Fibroblast of lung (primary cell): Measurements from ENCODE around the gene WIPI1. TPM values are rescaled to one million over a fixed set of nuclear protein-coding genes. Genes with fewer than 3 reads are reported as not detected.
"Not testable (repeated sequence)": the region's sequence is repeated elsewhere in the genome, so short reads cannot be mapped to it uniquely, and the experiment has no call there.

Experiments
- DNase-seq, 2 donors: peaks; one replicate each; pipeline versions ENCODE4 v3.0.0 to v3.0.0-alpha.2; 2010; ENCODE audit warnings: low read depth in 2 of 2
- H2AFZ ChIP-seq: 2 replicates; pipeline ENCODE4 v1.5.1; 2012; ENCODE audit warnings: low read length, control low read depth, inconsistent platforms
- H3K27ac ChIP-seq: 2 replicates; pipeline ENCODE4 v1.5.1; 2011; ENCODE audit warnings: low read length, control low read depth; ENCODE audit not compliant: insufficient read depth
- H3K27me3 ChIP-seq: 2 replicates; pipeline ENCODE4 v1.5.1; 2011; ENCODE audit warnings: mild to moderate bottlenecking, low read length; ENCODE audit not compliant: control insufficient read depth, insufficient read depth
- H3K36me3 ChIP-seq: 2 replicates; pipeline ENCODE4 v1.5.1; 2011; ENCODE audit warnings: low read length; ENCODE audit not compliant: control insufficient read depth, insufficient read depth
- H3K4me1 ChIP-seq: 2 replicates; pipeline ENCODE4 v1.5.1; 2011; ENCODE audit warnings: low read length; ENCODE audit not compliant: control insufficient read depth, insufficient read depth; ENCODE audit errors: extremely low read depth
- H3K4me2 ChIP-seq: 2 replicates; pipeline ENCODE4 v1.5.1; 2011; ENCODE audit warnings: low read length, control low read depth; ENCODE audit not compliant: insufficient read depth; ENCODE audit errors: extremely low read depth
- H3K4me3 ChIP-seq, 4 experiments: fragments of 200-600 bp in 1 of 4; sonication (generic) in 1 of 4; replicated peaks in 1 of 4; 2 replicates each; pipeline ENCODE4 v1.5.1; 2011 to 2016; ENCODE audit warnings: low read length in 4 of 4, low read depth in 3 of 4, mild to moderate bottlenecking in 3 of 4, control low read depth in 2 of 4, inconsistent platforms in 1 of 4, mixed read lengths in 1 of 4; ENCODE audit not compliant: insufficient read depth in 1 of 4; ENCODE audit errors: control extremely low read depth in 1 of 4
- H3K79me2 ChIP-seq: 2 replicates; pipeline ENCODE4 v1.5.1; 2012; ENCODE audit warnings: mild to moderate bottlenecking, low read length, inconsistent platforms; ENCODE audit not compliant: control insufficient read depth, insufficient read depth
- H3K9ac ChIP-seq: 2 replicates; pipeline ENCODE4 v1.5.1; 2011; ENCODE audit warnings: mild to moderate bottlenecking, low read length, control low read depth; ENCODE audit not compliant: insufficient read depth
- H3K9me3 ChIP-seq: 2 replicates; pipeline ENCODE4 v1.5.1; 2012; ENCODE audit warnings: low read depth, low read length; ENCODE audit not compliant: control insufficient read depth, insufficient read depth
- H4K20me1 ChIP-seq: 2 replicates; pipeline ENCODE4 v1.5.1; 2011; ENCODE audit warnings: low read length; ENCODE audit not compliant: control insufficient read depth, insufficient read depth; ENCODE audit errors: extremely low read depth
- EZH2 ChIP-seq: IDR thresholded peaks from 2 replicates; pipeline ENCODE4 v1.5.1; 2012; ENCODE audit warnings: low read length, control low read depth, mild to moderate bottlenecking; ENCODE audit errors: missing control alignments
- polyA plus RNA-seq, 2 donors: library from polyadenylated mRNA; depleted of rRNA in 1 of 2; stranded (reverse) in 1 of 2; unstranded in 1 of 2; fragments of >200 nt; gene quantifications; 2 replicates each; pipeline ENCODE4 v1.2.1, GENCODE V29; 2011 to 2012; ENCODE audit warnings: missing spikeins in 1 of 2
- total RNA-seq: library from RNA; depleted of rRNA; stranded (reverse); fragments of >200 nt; gene quantifications from 2 replicates; pipeline ENCODE4 v1.2.1, GENCODE V29; 2014
- TF ChIP-seq, protein P1 (sequence below), 2 donors: IDR thresholded peaks in 1 of 2; conservative IDR thresholded peaks in 1 of 2; 1 replicate in 1 of 2; 2 replicates in 1 of 2; pipeline ENCODE4 v1.5.1; 2011 to 2012; ENCODE audit warnings: low read length in 2 of 2, control low read depth in 1 of 2, inconsistent platforms in 1 of 2, low read depth in 1 of 2, mild to moderate bottlenecking in 1 of 2

Gene WIPI1
- total and polyA plus RNA-seq, 2 donors (not counting 1 experiment from before 2014, with no cell fraction given) = 158 to 251 TPM

DNA sequence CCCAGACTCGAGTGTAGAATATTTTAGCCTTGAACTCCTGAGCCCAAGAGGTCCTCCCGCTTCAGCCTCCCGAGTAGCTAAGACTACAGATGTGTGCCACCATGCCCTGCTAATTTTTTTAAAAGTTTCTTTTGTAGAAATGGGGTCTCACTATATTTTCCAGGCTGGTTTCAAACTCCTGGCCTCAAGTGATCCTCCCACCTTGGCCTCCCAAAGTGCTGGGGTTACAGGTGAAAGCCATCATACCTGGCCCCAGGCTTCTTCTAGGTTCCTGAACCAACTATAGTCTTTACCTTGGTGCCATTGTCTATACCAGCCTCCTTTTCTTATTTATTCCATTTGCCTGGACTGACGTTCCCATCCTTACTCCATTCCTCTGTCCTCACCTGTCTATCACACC is 37.8 kb upstream of the WIPI1 start:
- no peaks in the 10 kb centered on the region for H4K20me1 ChIP-seq
- H3K4me1 ChIP-seq = no peaks in the 10 kb centered on the region
- H3K79me2 ChIP-seq = no peaks in the 10 kb centered on the region
- H3K36me3 ChIP-seq = no peaks in the 10 kb centered on the region
- H3K4me3 ChIP-seq = no peak overlapping the region
- no peak overlapping the region for H2AFZ ChIP-seq
- no peak overlapping the region for H3K4me2 ChIP-seq
- no peaks in the 10 kb centered on the region for H3K27me3 ChIP-seq
- DNase-seq = no peak
- TF ChIP-seq EZH2 = no peak
- TF ChIP-seq, protein P1, sequence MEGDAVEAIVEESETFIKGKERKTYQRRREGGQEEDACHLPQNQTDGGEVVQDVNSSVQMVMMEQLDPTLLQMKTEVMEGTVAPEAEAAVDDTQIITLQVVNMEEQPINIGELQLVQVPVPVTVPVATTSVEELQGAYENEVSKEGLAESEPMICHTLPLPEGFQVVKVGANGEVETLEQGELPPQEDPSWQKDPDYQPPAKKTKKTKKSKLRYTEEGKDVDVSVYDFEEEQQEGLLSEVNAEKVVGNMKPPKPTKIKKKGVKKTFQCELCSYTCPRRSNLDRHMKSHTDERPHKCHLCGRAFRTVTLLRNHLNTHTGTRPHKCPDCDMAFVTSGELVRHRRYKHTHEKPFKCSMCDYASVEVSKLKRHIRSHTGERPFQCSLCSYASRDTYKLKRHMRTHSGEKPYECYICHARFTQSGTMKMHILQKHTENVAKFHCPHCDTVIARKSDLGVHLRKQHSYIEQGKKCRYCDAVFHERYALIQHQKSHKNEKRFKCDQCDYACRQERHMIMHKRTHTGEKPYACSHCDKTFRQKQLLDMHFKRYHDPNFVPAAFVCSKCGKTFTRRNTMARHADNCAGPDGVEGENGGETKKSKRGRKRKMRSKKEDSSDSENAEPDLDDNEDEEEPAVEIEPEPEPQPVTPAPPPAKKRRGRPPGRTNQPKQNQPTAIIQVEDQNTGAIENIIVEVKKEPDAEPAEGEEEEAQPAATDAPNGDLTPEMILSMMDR (conservative IDR thresholded peaks at IDR 0.05 in 1 of 2, IDR thresholded peaks at IDR 0.05 in 1 of 2; ENCODE audit: low read depth in 1 of 2, low read length in 2 of 2) = no peak
- H3K9ac ChIP-seq = no peak overlapping the region
- H3K27ac ChIP-seq = no peak overlapping the region
- no peaks in the 10 kb centered on the region for H3K9me3 ChIP-seq

DNA sequence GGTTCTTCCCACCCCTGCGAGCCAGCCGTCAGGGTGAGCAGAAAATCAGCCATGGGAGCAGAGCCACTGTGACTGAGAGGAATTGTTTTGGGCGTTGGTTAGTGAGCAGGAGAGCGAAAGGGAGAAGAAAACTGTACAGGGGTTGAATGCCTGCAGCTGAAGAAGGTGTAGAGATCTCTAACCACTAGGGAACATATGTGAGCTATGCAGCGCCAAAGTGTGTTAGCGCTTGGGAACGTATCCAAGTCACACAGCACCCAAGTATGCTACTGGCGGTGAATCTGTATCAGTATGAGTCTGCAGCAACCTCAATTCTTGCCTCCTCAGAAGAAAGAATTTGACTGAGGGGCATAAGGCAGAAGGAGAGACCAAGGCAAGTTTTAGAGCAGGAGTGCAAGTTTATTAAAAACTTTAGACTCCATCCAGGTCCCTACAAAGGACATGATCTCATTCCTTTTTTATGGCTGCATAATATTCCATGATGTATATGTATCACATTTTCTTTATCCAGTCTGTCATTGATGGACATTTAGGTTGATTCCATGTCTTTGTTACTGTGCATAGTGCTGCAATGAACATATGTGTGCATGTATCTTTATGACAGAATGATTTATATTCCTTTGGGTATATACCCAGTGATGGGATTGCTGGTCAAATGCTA is 35.2 kb upstream of the WIPI1 start:
- H3K79me2 ChIP-seq, H3K4me3 ChIP-seq, H3K9ac ChIP-seq, H3K9me3 ChIP-seq, H3K4me2 ChIP-seq, H3K36me3 ChIP-seq, H3K27ac ChIP-seq, H3K4me1 ChIP-seq, H4K20me1 ChIP-seq, H2AFZ ChIP-seq, H3K27me3 ChIP-seq, DNase-seq: not testable (repeated sequence)

DNA sequence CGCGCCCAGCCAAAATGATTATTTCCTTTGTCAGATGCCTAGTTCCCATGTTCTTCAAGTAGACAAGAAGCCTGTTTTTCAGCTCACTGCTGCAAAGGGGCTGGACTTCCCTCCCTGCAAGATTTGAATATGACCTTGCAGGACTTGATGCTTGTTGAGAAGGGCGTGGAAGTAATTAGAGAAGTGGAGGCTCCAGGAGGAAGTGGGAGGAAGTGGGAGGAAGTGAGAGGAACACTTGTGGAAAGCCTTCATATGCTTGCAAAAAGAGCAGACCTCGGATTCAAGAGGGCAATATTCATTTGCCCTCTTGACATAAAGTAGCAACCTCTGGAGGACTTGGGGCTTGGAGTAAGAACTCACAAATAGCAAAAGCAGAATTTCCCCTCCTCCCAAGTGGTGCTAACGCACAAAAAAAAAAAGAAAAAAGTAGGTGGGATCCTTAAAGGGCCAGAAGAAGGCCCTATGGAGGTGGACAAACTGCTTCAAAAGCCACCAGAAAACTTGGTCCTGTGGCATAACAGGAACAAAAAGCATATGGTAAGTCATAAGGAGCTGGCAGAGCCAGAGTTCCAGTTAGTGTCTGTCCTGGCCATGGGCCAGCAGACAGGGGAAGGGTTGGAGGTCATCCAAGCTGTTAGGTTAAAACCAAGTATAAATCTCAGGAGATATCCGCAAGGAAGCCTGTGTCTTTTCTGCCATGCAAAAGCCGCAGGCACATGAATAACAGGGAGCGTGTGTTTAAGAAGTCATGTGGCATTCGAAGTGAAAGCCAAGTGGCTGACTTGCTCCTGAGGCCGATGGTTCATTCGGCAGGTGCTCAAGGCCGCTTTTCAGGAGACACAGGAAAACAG is 34.3 kb upstream of the WIPI1 start:
- H3K4me1 ChIP-seq = no peaks in the 10 kb centered on the region
- H2AFZ ChIP-seq = no peak overlapping the region
- H3K79me2 ChIP-seq = no peaks in the 10 kb centered on the region
- no peaks in the 10 kb centered on the region for H3K36me3 ChIP-seq
- no peak overlapping the region for H3K4me2 ChIP-seq
- no peak overlapping the region for H3K27ac ChIP-seq
- H3K4me3 ChIP-seq = no peak overlapping the region
- H3K9me3 ChIP-seq = no peaks in the 10 kb centered on the region
- no peaks in the 10 kb centered on the region for H3K27me3 ChIP-seq
- no peak for TF ChIP-seq EZH2
- TF ChIP-seq, protein P1 (conservative IDR thresholded peaks at IDR 0.05 in 1 of 2, IDR thresholded peaks at IDR 0.05 in 1 of 2; ENCODE audit: low read depth in 1 of 2, low read length in 2 of 2) = no peak
- H4K20me1 ChIP-seq = no peaks in the 10 kb centered on the region
- no peak overlapping the region for H3K9ac ChIP-seq
- no peak for DNase-seq
